ENCODE results near the gene SH2D3C. TPM values are rescaled to one million over a fixed set of nuclear protein-coding genes. Genes with fewer than 3 reads are reported as not detected.

Gene SH2D3C
- total RNA-seq, 4 donors from 2014 or later = 7.1 to 33.6 (median 17.2) TPM

- DNase-seq (ENCODE audit: low spot score) = no peak
- TF ChIP-seq CTCF (IDR thresholded peaks at IDR 0.05) = no peak
- no peak for ATAC-seq (ENCODE audit: low FRiP score)
Observed at GRCh38 chr9:127773272-127773671, 5.2 kb downstream of the SH2D3C start.

GRCh38 chr9:127772603-127773002 is 5.9 kb downstream of the SH2D3C start:
- DNase-seq (ENCODE audit: low spot score) (no peak), ATAC-seq (ENCODE audit: low FRiP score) (no peak)
- no peak for TF ChIP-seq CTCF (IDR thresholded peaks at IDR 0.05)

- no peak for DNase-seq (ENCODE audit: low spot score)
- no peak for ATAC-seq (ENCODE audit: low FRiP score)
- no peak for TF ChIP-seq CTCF (IDR thresholded peaks at IDR 0.05)
Observed at GRCh38 chr9:127771570-127772189, 6.8 kb downstream of the SH2D3C start.

GRCh38 chr9:127770905-127771569 is 7.4 kb downstream of the SH2D3C start:
- DNase-seq (ENCODE audit: low spot score) = peak; percentile 95
- TF ChIP-seq CTCF (IDR thresholded peaks at IDR 0.05) = no peak
- peak; percentile 100 for ATAC-seq (ENCODE audit: low FRiP score)

GRCh38 chr9:127770583-127770904 is 7.9 kb downstream of the SH2D3C start:
- ATAC-seq (ENCODE audit: low FRiP score) (no peak), DNase-seq (ENCODE audit: low spot score) (no peak)
- TF ChIP-seq CTCF (IDR thresholded peaks at IDR 0.05) = no peak

GRCh38 chr9:127769929-127770582 is 8.4 kb downstream of the SH2D3C start:
- ATAC-seq (ENCODE audit: low FRiP score) = no peak
- DNase-seq (ENCODE audit: low spot score) = no peak
- no peak for TF ChIP-seq CTCF (IDR thresholded peaks at IDR 0.05)

GRCh38 chr9:127769101-127769500 is 9.4 kb downstream of the SH2D3C start:
- no peak for TF ChIP-seq CTCF (IDR thresholded peaks at IDR 0.05)
- ATAC-seq (ENCODE audit: low FRiP score) (no peak), DNase-seq (ENCODE audit: low spot score) (no peak)

All from omental fat pad (tissue), 4 donors.